CD4-positive, alpha-beta T cell treated with Interleukin-1 beta for 1 hour (primary cell): ENCODE results near the gene ZGPAT.
"Not testable (repeated sequence)": the region's sequence is repeated elsewhere in the genome, so short reads cannot be mapped to it uniquely, and the experiment has no call there.

Source experiments
- DNase-seq, 2 donors: peaks; one replicate each; pipeline ENCODE4 v3.0.0-alpha.2; 2020 to 2022

The ZGPAT gene

GRCh38 chr20:63707558-63708300 lies at the start of gene ZGPAT, which contains the start of gene ARFRP1:
TSS of gene ZGPAT (plus strand) at chr20:63708039. CDS start at chr20:63708581, 542 bp downstream.
TSS of gene ARFRP1 (minus strand) at chr20:63707976. CDS start at chr20:63707091, 885 bp downstream.
- peak; percentile 88 to 90 for DNase-seq

GRCh38 chr20:63658749-63659187 lies 49.1 kb upstream of the ZGPAT start:
- DNase-seq: no peak

- no peak for DNase-seq
Measured at GRCh38 chr20:63659370-63659769, 48.5 kb upstream of the ZGPAT start.

- DNase-seq: not testable (repeated sequence)
Measured at GRCh38 chr20:63660174-63660573, 47.7 kb upstream of the ZGPAT start.

GRCh38 chr20:63660622-63661021 lies 47.2 kb upstream of the ZGPAT start:
- DNase-seq: no peak

- DNase-seq: no peak
Measured at GRCh38 chr20:63661108-63661507, 46.7 kb upstream of the ZGPAT start.

GRCh38 chr20:63661959-63662812 lies 45.7 kb upstream of the ZGPAT start:
- DNase-seq: no peak

GRCh38 chr20:63662813-63663189 lies 45.0 kb upstream of the ZGPAT start:
- DNase-seq: no peak

- no peak for DNase-seq
Measured at GRCh38 chr20:63663332-63664066, 44.3 kb upstream of the ZGPAT start.

- DNase-seq: no peak
Measured at GRCh38 chr20:63664143-63664851, 43.5 kb upstream of the ZGPAT start.

- no peak for DNase-seq
Measured at GRCh38 chr20:63664861-63665594, 42.8 kb upstream of the ZGPAT start.

GRCh38 chr20:63665708-63666107 lies 42.1 kb upstream of the ZGPAT start:
- DNase-seq: no peak

GRCh38 chr20:63667858-63668257 lies 40.0 kb upstream of the ZGPAT start:
- DNase-seq: no peak

- no peak for DNase-seq
Measured at GRCh38 chr20:63668351-63668750, 39.5 kb upstream of the ZGPAT start.

- DNase-seq: not testable (repeated sequence)
Measured at GRCh38 chr20:63671695-63672094, 36.1 kb upstream of the ZGPAT start.

- no peak for DNase-seq
Measured at GRCh38 chr20:63672666-63673065, 35.2 kb upstream of the ZGPAT start.

GRCh38 chr20:63673951-63674350 lies 33.9 kb upstream of the ZGPAT start:
- DNase-seq: no peak

GRCh38 chr20:63675681-63676368 lies 32.0 kb upstream of the ZGPAT start:
- no peak for DNase-seq

- DNase-seq: no peak
Measured at GRCh38 chr20:63678071-63678470, 29.8 kb upstream of the ZGPAT start.

- no peak for DNase-seq
Measured at GRCh38 chr20:63678667-63679465, 29.0 kb upstream of the ZGPAT start.
